ENCODE results near the gene AKAP12.

AKAP12 gene

DNA sequence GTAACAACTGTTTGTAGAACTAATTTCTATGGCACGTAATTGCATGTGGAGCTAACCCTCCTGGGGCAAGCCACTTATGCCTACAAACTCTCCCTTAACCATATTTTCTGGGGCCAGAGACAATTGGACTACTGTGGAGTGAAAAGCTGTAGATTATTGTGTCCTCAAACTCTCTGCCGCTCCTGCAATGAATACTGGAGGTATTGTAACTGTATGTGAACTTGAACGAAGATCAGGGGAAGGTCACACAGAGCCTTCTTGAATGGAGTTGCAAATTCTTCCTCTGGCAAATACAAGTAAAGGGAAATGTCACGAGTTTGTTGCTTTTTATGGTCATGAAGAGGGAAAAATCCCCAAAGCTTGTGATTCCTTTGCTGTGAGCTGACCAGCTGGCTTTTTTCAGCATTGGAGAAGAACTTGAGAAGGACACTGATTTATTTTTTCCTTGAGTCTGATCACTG lies 18.2 kb downstream of the AKAP12 start:
- TF ChIP-seq ZBTB7A (IDR thresholded peaks at IDR 0.05; ENCODE audit: low read depth): no peak
- TF ChIP-seq CREB1 (IDR thresholded peaks at IDR 0.05; ENCODE audit: low read depth): no peak
- TF ChIP-seq EP300 (IDR thresholded peaks at IDR 0.05; ENCODE audit: borderline replicate concordance): no peak
- TF ChIP-seq NFIC (IDR thresholded peaks at IDR 0.05): no peak
- no peak for TF ChIP-seq TAF1 (IDR thresholded peaks at IDR 0.05; ENCODE audit: low read depth)
- TF ChIP-seq, protein P1, sequence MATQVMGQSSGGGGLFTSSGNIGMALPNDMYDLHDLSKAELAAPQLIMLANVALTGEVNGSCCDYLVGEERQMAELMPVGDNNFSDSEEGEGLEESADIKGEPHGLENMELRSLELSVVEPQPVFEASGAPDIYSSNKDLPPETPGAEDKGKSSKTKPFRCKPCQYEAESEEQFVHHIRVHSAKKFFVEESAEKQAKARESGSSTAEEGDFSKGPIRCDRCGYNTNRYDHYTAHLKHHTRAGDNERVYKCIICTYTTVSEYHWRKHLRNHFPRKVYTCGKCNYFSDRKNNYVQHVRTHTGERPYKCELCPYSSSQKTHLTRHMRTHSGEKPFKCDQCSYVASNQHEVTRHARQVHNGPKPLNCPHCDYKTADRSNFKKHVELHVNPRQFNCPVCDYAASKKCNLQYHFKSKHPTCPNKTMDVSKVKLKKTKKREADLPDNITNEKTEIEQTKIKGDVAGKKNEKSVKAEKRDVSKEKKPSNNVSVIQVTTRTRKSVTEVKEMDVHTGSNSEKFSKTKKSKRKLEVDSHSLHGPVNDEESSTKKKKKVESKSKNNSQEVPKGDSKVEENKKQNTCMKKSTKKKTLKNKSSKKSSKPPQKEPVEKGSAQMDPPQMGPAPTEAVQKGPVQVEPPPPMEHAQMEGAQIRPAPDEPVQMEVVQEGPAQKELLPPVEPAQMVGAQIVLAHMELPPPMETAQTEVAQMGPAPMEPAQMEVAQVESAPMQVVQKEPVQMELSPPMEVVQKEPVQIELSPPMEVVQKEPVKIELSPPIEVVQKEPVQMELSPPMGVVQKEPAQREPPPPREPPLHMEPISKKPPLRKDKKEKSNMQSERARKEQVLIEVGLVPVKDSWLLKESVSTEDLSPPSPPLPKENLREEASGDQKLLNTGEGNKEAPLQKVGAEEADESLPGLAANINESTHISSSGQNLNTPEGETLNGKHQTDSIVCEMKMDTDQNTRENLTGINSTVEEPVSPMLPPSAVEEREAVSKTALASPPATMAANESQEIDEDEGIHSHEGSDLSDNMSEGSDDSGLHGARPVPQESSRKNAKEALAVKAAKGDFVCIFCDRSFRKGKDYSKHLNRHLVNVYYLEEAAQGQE (IDR thresholded peaks at IDR 0.05; ENCODE audit: low read depth): no peak
- TF ChIP-seq CEBPB (IDR thresholded peaks at IDR 0.05): no peak
- no peak for TF ChIP-seq TEAD4 (IDR thresholded peaks at IDR 0.05)
- TF ChIP-seq, protein P2, sequence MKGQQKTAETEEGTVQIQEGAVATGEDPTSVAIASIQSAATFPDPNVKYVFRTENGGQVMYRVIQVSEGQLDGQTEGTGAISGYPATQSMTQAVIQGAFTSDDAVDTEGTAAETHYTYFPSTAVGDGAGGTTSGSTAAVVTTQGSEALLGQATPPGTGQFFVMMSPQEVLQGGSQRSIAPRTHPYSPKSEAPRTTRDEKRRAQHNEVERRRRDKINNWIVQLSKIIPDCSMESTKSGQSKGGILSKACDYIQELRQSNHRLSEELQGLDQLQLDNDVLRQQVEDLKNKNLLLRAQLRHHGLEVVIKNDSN (IDR thresholded peaks at IDR 0.05): no peak
- TF ChIP-seq EGR1 (IDR thresholded peaks at IDR 0.05): no peak
- no peak for TF ChIP-seq TCF12 (IDR thresholded peaks at IDR 0.05; ENCODE audit: low read depth)
- TF ChIP-seq, protein P3, sequence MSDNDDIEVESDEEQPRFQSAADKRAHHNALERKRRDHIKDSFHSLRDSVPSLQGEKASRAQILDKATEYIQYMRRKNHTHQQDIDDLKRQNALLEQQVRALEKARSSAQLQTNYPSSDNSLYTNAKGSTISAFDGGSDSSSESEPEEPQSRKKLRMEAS (IDR thresholded peaks at IDR 0.05): no peak

DNA sequence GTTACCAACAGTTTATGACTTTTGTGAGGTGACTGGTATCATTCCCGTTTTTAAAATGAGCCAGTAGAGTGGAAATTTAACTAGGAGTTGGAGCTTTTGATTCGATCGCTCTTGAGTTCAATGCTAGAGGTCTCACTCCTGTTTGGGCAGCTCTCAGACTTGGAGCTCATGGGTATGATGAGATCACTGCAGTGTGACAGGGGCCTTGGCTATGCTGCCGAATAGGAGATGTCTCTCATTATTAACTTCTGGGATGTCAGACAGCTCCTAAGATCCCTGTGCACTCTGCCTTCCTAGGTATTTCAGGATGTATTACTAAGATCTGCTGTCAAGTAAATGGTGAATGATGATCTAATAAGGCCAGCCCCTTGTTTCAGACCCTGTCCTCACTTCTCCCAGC lies 20.4 kb downstream of the AKAP12 start:
- TF ChIP-seq NFIC (IDR thresholded peaks at IDR 0.05): no peak
- no peak for TF ChIP-seq TEAD4 (IDR thresholded peaks at IDR 0.05)

DNA sequence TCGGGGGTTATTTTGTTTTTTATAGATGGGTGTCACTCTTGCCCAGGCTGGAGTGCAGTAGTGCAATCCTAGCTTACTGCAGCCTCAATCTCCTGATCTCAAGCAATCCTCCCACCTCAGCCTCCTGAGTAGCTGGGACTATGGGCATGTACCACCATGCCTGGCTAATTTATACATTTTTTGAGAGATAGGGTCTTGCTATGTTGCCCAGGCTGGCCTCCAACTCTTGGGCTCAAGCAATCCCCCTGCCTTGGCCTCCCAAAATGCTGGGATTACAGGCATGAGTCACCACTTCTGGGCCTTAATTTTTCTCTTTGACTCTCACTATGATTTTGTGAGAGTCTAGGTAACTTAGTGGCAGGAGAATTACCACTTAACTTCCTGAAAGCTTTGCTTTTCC lies 23.3 kb downstream of the AKAP12 start:
- TF ChIP-seq TCF12 (IDR thresholded peaks at IDR 0.05; ENCODE audit: low read depth) (no peak), FOXM1 (IDR thresholded peaks at IDR 0.05; ENCODE audit: borderline replicate concordance, low read depth) (no peak), TAF1 (IDR thresholded peaks at IDR 0.05; ENCODE audit: low read depth) (no peak), NFIC (IDR thresholded peaks at IDR 0.05) (no peak), TEAD4 (IDR thresholded peaks at IDR 0.05) (no peak), ZBTB7A (IDR thresholded peaks at IDR 0.05; ENCODE audit: low read depth) (no peak), EGR1 (IDR thresholded peaks at IDR 0.05) (no peak), YY1 (IDR thresholded peaks at IDR 0.05; ENCODE audit: low read depth) (no peak), EP300 (IDR thresholded peaks at IDR 0.05; ENCODE audit: borderline replicate concordance) (no peak), CEBPB (IDR thresholded peaks at IDR 0.05) (no peak), RAD21 (IDR thresholded peaks at IDR 0.05; ENCODE audit: low read depth) (no peak), CREB1 (IDR thresholded peaks at IDR 0.05; ENCODE audit: low read depth) (no peak)
- TF ChIP-seq, protein P3 (IDR thresholded peaks at IDR 0.05): no peak
- TF ChIP-seq, protein P1 (IDR thresholded peaks at IDR 0.05; ENCODE audit: low read depth): no peak
- TF ChIP-seq, protein P2 (IDR thresholded peaks at IDR 0.05): no peak

DNA sequence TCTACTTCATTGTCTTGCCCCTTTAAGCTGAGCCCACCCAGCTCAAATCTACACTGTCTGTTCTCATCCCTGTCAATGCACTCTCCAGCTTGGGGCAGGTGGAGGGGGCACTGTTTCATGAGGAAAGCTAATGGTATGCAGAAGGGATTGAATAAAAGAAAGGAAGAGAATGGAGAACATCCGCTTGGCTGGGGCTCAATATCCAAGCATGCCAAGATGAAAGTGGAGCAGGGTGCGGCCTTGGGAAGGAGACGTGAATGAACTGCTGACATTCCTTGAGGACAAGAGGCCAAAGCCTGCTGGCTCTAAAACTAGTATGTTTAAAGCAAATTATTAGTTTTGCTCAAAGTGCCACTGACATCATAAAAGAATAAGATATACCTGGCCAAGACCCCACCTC lies 24.2 kb downstream of the AKAP12 start:
- TF ChIP-seq TAF1 (IDR thresholded peaks at IDR 0.05; ENCODE audit: low read depth): no peak

DNA sequence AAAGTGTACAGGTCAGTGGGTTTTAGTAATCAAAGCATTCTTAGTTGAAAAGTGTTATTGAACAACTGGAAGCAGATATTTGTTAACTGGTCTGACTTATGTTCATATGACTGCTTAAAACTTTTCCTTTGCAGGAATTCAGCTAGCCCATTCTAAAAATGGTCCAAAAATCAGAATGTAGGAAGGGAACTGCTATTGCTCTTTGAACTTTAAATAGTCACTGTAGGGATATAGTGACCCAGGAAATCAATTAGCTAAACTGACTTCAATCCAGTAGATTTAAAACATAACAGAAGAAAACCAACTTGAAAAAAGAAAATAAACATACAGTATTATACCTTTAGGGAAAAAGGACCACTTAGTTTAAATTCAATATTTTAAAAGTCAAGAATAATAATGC lies 25.5 kb downstream of the AKAP12 start:
- TF ChIP-seq, protein P3 (IDR thresholded peaks at IDR 0.05): no peak
- TF ChIP-seq YY1 (IDR thresholded peaks at IDR 0.05; ENCODE audit: low read depth) (no peak), TEAD4 (IDR thresholded peaks at IDR 0.05) (no peak), EGR1 (IDR thresholded peaks at IDR 0.05) (no peak)

DNA sequence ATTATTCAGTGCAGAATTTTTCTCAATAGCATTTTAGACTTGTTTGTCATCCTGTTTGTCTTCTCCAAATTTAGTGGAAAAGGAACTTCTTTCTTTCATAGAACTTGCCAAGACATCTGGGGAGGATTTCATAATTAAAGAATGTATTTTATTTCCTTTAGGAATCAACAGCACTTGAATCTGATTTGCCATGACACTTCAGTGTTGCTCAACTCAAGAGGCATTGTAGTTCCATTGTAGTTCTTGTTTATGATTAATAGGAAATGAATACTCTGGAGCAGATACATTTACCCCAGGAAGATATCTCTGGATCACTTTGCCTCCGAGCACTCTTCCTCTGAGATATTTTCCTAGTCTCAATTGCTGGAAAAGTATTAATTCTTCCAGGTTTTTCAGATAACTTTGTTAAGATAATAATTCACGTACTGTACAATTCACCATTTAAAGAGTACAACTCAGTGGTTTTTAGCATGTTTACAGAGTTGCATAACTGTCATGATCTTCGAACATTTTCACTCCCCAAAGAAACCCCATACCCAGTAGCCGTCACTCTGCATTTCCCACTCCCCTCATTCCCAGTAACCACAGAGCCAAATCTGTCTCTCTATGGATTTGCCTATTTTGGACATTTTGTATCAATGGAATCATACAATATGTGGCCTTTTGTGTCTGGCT lies 29.7 kb downstream of the AKAP12 start:
- TF ChIP-seq CEBPB (IDR thresholded peaks at IDR 0.05) (no peak), TEAD4 (IDR thresholded peaks at IDR 0.05) (no peak), EGR1 (IDR thresholded peaks at IDR 0.05) (no peak), YY1 (IDR thresholded peaks at IDR 0.05; ENCODE audit: low read depth) (no peak), TCF12 (IDR thresholded peaks at IDR 0.05; ENCODE audit: low read depth) (no peak)
- TF ChIP-seq, protein P1 (IDR thresholded peaks at IDR 0.05; ENCODE audit: low read depth): no peak
